Liver (tissue), 3 donors: ENCODE data around the gene TYMP.

Experiments used
- TF ChIP-seq, protein P1 (sequence below): IDR thresholded peaks from 2 replicates; pipeline ENCODE4 v1.6.1; 2016; ENCODE audit warnings: antibody characterized with exemption, mild to moderate bottlenecking
- TF ChIP-seq, protein P2 (sequence below): fragments of 150-350 bp; IDR thresholded peaks from 2 replicates; pipeline ENCODE4 v1.5.1; 2017; ENCODE audit warnings: improper control_type of control experiment, low read depth, low read length; ENCODE audit not compliant: missing input control
- TF ChIP-seq, protein P3 (sequence below): IDR thresholded peaks from 2 replicates; pipeline ENCODE4 v1.6.1; 2016; ENCODE audit warnings: antibody characterized with exemption
- TF ChIP-seq, protein P4 (sequence below): IDR thresholded peaks from 2 replicates; pipeline ENCODE4 v1.6.1; 2016; ENCODE audit warnings: antibody characterized with exemption
- donor health status: healthy.
- donor health status: healthy.

DNA sequence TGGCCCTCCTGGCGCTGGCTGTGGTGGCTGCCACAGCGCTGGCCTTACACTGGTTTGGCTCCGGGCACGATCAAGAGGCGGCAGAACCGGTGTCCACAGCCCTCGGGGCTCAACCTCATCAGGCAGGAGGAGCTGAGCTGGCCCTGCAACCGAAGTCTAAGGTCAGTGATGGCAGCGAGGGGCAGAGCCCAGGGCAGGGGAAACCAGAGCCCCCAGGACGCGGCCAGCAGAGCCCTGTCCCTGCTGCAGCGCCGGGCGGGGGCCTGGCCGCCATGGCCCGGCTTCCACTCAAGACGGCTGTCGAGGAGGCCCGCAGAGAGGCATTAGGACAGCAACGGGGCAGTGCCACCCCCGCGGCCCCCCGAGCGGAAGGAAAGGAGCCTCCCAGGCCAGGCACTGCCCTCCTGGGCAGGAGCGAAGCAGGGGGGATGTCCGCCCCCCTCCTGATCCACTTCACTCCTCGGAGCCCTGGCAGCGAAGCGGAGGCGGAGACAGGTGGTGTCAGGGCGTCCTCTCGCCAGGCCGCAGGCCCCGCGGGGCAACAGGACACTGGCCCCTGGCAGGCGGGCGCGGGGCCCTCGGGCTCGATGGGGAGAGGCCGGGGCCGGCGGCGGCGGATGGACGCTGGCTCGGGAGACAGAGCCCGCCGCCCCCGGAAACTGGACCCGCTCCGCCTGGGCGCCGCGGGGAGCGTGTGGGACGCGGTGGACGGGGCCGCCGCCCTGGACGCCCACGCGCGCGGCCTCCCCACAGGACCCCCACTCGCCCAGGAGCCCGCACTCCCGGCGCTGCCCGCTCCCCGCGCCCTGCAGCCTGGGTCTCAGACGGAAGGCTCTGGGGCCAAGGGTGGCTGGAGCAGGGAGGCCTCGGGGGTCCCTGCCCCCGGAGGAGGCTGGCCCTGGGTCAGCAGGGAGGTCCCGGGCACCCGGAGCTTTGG lies 16.8 kb upstream of the TYMP start:
- TF ChIP-seq, protein P1, sequence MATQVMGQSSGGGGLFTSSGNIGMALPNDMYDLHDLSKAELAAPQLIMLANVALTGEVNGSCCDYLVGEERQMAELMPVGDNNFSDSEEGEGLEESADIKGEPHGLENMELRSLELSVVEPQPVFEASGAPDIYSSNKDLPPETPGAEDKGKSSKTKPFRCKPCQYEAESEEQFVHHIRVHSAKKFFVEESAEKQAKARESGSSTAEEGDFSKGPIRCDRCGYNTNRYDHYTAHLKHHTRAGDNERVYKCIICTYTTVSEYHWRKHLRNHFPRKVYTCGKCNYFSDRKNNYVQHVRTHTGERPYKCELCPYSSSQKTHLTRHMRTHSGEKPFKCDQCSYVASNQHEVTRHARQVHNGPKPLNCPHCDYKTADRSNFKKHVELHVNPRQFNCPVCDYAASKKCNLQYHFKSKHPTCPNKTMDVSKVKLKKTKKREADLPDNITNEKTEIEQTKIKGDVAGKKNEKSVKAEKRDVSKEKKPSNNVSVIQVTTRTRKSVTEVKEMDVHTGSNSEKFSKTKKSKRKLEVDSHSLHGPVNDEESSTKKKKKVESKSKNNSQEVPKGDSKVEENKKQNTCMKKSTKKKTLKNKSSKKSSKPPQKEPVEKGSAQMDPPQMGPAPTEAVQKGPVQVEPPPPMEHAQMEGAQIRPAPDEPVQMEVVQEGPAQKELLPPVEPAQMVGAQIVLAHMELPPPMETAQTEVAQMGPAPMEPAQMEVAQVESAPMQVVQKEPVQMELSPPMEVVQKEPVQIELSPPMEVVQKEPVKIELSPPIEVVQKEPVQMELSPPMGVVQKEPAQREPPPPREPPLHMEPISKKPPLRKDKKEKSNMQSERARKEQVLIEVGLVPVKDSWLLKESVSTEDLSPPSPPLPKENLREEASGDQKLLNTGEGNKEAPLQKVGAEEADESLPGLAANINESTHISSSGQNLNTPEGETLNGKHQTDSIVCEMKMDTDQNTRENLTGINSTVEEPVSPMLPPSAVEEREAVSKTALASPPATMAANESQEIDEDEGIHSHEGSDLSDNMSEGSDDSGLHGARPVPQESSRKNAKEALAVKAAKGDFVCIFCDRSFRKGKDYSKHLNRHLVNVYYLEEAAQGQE = no peak
- TF ChIP-seq, protein P2, sequence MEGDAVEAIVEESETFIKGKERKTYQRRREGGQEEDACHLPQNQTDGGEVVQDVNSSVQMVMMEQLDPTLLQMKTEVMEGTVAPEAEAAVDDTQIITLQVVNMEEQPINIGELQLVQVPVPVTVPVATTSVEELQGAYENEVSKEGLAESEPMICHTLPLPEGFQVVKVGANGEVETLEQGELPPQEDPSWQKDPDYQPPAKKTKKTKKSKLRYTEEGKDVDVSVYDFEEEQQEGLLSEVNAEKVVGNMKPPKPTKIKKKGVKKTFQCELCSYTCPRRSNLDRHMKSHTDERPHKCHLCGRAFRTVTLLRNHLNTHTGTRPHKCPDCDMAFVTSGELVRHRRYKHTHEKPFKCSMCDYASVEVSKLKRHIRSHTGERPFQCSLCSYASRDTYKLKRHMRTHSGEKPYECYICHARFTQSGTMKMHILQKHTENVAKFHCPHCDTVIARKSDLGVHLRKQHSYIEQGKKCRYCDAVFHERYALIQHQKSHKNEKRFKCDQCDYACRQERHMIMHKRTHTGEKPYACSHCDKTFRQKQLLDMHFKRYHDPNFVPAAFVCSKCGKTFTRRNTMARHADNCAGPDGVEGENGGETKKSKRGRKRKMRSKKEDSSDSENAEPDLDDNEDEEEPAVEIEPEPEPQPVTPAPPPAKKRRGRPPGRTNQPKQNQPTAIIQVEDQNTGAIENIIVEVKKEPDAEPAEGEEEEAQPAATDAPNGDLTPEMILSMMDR = no peak
- TF ChIP-seq, protein P3, sequence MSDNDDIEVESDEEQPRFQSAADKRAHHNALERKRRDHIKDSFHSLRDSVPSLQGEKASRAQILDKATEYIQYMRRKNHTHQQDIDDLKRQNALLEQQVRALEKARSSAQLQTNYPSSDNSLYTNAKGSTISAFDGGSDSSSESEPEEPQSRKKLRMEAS = no peak
- TF ChIP-seq, protein P4, sequence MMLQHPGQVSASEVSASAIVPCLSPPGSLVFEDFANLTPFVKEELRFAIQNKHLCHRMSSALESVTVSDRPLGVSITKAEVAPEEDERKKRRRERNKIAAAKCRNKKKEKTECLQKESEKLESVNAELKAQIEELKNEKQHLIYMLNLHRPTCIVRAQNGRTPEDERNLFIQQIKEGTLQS = no peak
